WTC11 (cell line): ENCODE data around the gene PHACTR2. TPM values are rescaled to one million over a fixed set of nuclear protein-coding genes. Genes with fewer than 3 reads are reported as not detected.

Experiments
- ATAC-seq: fragments of 200-7000 bp; cut with Tn5 transposase; 2 replicates; pipeline ENCODE4 v1.10.0; 2021; ENCODE audit warnings: mild to moderate bottlenecking, moderate library complexity
- CTCF ChIA-PET: fragments of 300-600 bp; sonication (Branson Sonifier 250); formaldehyde crosslinking; loops from one replicate; lab custom pipeline; 2021; ENCODE audit warnings: antibody characterized with exemption; lab: Charles Lee
- POLR2A ChIA-PET: fragments of 350-600 bp; sonication (Branson Sonifier 250); formaldehyde crosslinking; loops from one replicate; lab custom pipeline; 2021; ENCODE audit warnings: antibody characterized with exemption; lab: Charles Lee
- DNase-seq: peaks from one replicate; pipeline ENCODE4 v3.0.0; 2021; ENCODE audit warnings: low spot score
- H3K27ac Mint-ChIP-seq: 2 replicates; pipeline ENCODE4 v1.8.0; 2021; ENCODE audit warnings: mixed read lengths
- H3K27me3 Mint-ChIP-seq: 2 replicates; pipeline ENCODE4 v1.8.0; 2021; ENCODE audit warnings: low read depth, mild to moderate bottlenecking, moderate library complexity, mixed read lengths
- H3K36me3 Mint-ChIP-seq: 2 replicates; pipeline ENCODE4 v1.8.0; 2021; ENCODE audit warnings: mixed read lengths
- H3K4me1 Mint-ChIP-seq: 2 replicates; pipeline ENCODE4 v1.8.0; 2022; ENCODE audit warnings: mixed read lengths
- H3K4me3 Mint-ChIP-seq: 2 replicates; pipeline ENCODE4 v1.8.0; 2021; ENCODE audit warnings: mild to moderate bottlenecking, moderate library complexity, mixed read lengths
- H3K9me3 Mint-ChIP-seq: 2 replicates; pipeline ENCODE4 v1.8.0; 2021; ENCODE audit warnings: mixed read lengths
- ARID4B ChIP-seq: sonication (generic); formaldehyde crosslinking; IDR thresholded peaks from 2 replicates; pipeline ENCODE4 v1.8.0; 2023; ENCODE audit warnings: missing genetic modification reagents, mild to moderate bottlenecking, borderline replicate concordance
- ELF4 ChIP-seq: sonication (generic); formaldehyde crosslinking; IDR thresholded peaks from 2 replicates; pipeline ENCODE4 v1.8.1; 2022; ENCODE audit warnings: low read depth, mild to moderate bottlenecking, moderate library complexity, missing genetic modification reagents
- FOXJ3 ChIP-seq: sonication (generic); formaldehyde crosslinking; IDR thresholded peaks from 2 replicates; pipeline ENCODE4 v1.9.0; 2021; ENCODE audit warnings: missing genetic modification reagents, mild to moderate bottlenecking, borderline replicate concordance
- IRF2 ChIP-seq: sonication (generic); formaldehyde crosslinking; IDR thresholded peaks from 2 replicates; pipeline ENCODE4 v1.8.0; 2022; ENCODE audit warnings: low read depth, missing genetic modification reagents, borderline replicate concordance
- NFE2L1 ChIP-seq: sonication (generic); formaldehyde crosslinking; IDR thresholded peaks from 2 replicates; pipeline ENCODE4 v1.8.1; 2023; ENCODE audit warnings: missing genetic modification reagents
- NR2C2 ChIP-seq: sonication (generic); formaldehyde crosslinking; IDR thresholded peaks from 2 replicates; pipeline ENCODE4 v1.8.0; 2022; ENCODE audit warnings: mild to moderate bottlenecking, missing genetic modification reagents
- RORB ChIP-seq: fragments of 250-450 bp; sonication (Bioruptor Pico); IDR thresholded peaks from 2 replicates; pipeline ENCODE4 v1.9.0; 2021; ENCODE audit warnings: mild to moderate bottlenecking
- SP1 ChIP-seq: sonication (generic); formaldehyde crosslinking; conservative IDR thresholded peaks from 2 replicates; pipeline ENCODE4 v1.8.1; 2022; ENCODE audit warnings: missing genetic modification reagents
- TCF7 ChIP-seq: sonication (generic); formaldehyde crosslinking; IDR thresholded peaks from 2 replicates; pipeline ENCODE4 v1.8.0; 2022; ENCODE audit warnings: mild to moderate bottlenecking, low read depth, missing genetic modification reagents, moderate library complexity
- ZNF263 ChIP-seq: sonication (generic); formaldehyde crosslinking; IDR thresholded peaks from 2 replicates; pipeline ENCODE4 v1.8.1; 2022; ENCODE audit warnings: low read depth, mild to moderate bottlenecking, moderate library complexity, missing genetic modification reagents
- ZNF281 ChIP-seq: sonication (generic); formaldehyde crosslinking; IDR thresholded peaks from 2 replicates; pipeline ENCODE4 v1.8.0; 2023; ENCODE audit warnings: mild to moderate bottlenecking, missing genetic modification reagents
- ZNF423 ChIP-seq: fragments of 250-450 bp; sonication (Bioruptor Pico); IDR thresholded peaks from 2 replicates; pipeline ENCODE4 v2.1.2; 2022; ENCODE audit warnings: mild to moderate bottlenecking, moderate library complexity
- total RNA-seq: library from RNA; stranded (reverse); gene quantifications from 3 replicates; pipeline ENCODE4 v1.2.3, GENCODE V29; 2021
- TF ChIP-seq, protein P1 (sequence below): sonication (generic); formaldehyde crosslinking; IDR thresholded peaks from 2 replicates; pipeline ENCODE4 v1.8.0; 2023; ENCODE audit warnings: missing genetic modification reagents
- TF ChIP-seq, protein P2 (sequence below): sonication (generic); formaldehyde crosslinking; IDR thresholded peaks from 2 replicates; pipeline ENCODE4 v1.8.1; 2022; ENCODE audit warnings: mild to moderate bottlenecking, missing genetic modification reagents, moderate library complexity, borderline replicate concordance
- TF ChIP-seq, protein P3 (sequence below): fragments of 250-450 bp; sonication (Bioruptor Pico); IDR thresholded peaks from 2 replicates; pipeline ENCODE4 v1.8.0; 2021; ENCODE audit warnings: mild to moderate bottlenecking
- TF ChIP-seq, protein P4 (sequence below): sonication (generic); formaldehyde crosslinking; IDR thresholded peaks from 2 replicates; pipeline ENCODE4 v1.8.1; 2023; ENCODE audit warnings: mild to moderate bottlenecking, missing genetic modification reagents

Gene PHACTR2
- total RNA-seq, 1 experiment from 2014 or later, result 90.5 TPM

GRCh38 chr6:143761074-143761473 is 83.3 kb downstream of the PHACTR2 start:
- H3K27me3 Mint-ChIP-seq, result no peaks in the 10 kb centered on the region
- TF ChIP-seq ZNF281 (CRISPR knock-in tag) (no peak), TCF7 (CRISPR knock-in tag) (no peak), NFE2L1 (no peak), IRF2 (no peak), ARID4B (CRISPR knock-in tag) (no peak), SP1 (no peak), ZNF423 (CRISPR knock-in tag) (no peak), ELF4 (CRISPR knock-in tag) (no peak), NR2C2 (CRISPR knock-in tag) (no peak), FOXJ3 (CRISPR knock-in tag) (no peak), ZNF263 (CRISPR knock-in tag) (no peak), RORB (CRISPR knock-in tag) (no peak)
- TF ChIP-seq, protein P1, sequence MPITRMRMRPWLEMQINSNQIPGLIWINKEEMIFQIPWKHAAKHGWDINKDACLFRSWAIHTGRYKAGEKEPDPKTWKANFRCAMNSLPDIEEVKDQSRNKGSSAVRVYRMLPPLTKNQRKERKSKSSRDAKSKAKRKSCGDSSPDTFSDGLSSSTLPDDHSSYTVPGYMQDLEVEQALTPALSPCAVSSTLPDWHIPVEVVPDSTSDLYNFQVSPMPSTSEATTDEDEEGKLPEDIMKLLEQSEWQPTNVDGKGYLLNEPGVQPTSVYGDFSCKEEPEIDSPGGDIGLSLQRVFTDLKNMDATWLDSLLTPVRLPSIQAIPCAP, result no peak
- TF ChIP-seq, protein P2, sequence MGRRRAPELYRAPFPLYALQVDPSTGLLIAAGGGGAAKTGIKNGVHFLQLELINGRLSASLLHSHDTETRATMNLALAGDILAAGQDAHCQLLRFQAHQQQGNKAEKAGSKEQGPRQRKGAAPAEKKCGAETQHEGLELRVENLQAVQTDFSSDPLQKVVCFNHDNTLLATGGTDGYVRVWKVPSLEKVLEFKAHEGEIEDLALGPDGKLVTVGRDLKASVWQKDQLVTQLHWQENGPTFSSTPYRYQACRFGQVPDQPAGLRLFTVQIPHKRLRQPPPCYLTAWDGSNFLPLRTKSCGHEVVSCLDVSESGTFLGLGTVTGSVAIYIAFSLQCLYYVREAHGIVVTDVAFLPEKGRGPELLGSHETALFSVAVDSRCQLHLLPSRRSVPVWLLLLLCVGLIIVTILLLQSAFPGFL (CRISPR knock-in tag), result no peak
- TF ChIP-seq, protein P3, sequence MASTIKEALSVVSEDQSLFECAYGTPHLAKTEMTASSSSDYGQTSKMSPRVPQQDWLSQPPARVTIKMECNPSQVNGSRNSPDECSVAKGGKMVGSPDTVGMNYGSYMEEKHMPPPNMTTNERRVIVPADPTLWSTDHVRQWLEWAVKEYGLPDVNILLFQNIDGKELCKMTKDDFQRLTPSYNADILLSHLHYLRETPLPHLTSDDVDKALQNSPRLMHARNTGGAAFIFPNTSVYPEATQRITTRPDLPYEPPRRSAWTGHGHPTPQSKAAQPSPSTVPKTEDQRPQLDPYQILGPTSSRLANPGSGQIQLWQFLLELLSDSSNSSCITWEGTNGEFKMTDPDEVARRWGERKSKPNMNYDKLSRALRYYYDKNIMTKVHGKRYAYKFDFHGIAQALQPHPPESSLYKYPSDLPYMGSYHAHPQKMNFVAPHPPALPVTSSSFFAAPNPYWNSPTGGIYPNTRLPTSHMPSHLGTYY (CRISPR knock-in tag), result no peak
- TF ChIP-seq, protein P4, sequence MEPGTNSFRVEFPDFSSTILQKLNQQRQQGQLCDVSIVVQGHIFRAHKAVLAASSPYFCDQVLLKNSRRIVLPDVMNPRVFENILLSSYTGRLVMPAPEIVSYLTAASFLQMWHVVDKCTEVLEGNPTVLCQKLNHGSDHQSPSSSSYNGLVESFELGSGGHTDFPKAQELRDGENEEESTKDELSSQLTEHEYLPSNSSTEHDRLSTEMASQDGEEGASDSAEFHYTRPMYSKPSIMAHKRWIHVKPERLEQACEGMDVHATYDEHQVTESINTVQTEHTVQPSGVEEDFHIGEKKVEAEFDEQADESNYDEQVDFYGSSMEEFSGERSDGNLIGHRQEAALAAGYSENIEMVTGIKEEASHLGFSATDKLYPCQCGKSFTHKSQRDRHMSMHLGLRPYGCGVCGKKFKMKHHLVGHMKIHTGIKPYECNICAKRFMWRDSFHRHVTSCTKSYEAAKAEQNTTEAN, result no peak
- no peak overlapping the region for H3K27ac Mint-ChIP-seq
- peaks cover 33% of the 10 kb centered on the region for H3K36me3 Mint-ChIP-seq
- no peak overlapping the region for H3K4me3 Mint-ChIP-seq
- peaks cover 8% of the 10 kb centered on the region; the same call in 1 of the 2 replicates for H3K4me1 Mint-ChIP-seq
- DNase-seq (no peak), ATAC-seq (no peak)
- CTCF ChIA-PET, result no interaction called here
- POLR2A ChIA-PET, result no interaction called here
- no peaks in the 10 kb centered on the region for H3K9me3 Mint-ChIP-seq
